ENCODE data around the gene LILRB4. TPM values are rescaled to one million over a fixed set of nuclear protein-coding genes. Genes with fewer than 3 reads are reported as not detected.
"Not testable (repeated sequence)": the region's sequence is repeated elsewhere in the genome, so short reads cannot be mapped to it uniquely, and the experiment has no call there.

LILRB4 gene
- total and polyA plus RNA-seq, 2 experiments from 2014 or later, result not detected

- DNase-seq, result no peak
- Histone ChIP-seq H3K27ac (no peak overlapping the region), H3K36me3 (ENCODE audit: low read depth) (no peaks in the 10 kb centered on the region), H3K9me3 (ENCODE audit: low read depth) (no peaks in the 10 kb centered on the region), H3K9me2 (ENCODE audit: insufficient read depth) (no peaks in the 10 kb centered on the region), H3K4me2 (ENCODE audit: unreplicated experiment) (no peak overlapping the region), H2AFZ (no peak overlapping the region), H3K27me3 (replicated peaks; ENCODE audit: insufficient read depth) (no peaks in the 10 kb centered on the region), H3K4me3 (no peak overlapping the region), H3F3A (ENCODE audit: insufficient read depth) (no peaks in the 10 kb centered on the region), H3K9ac (no peak overlapping the region), H4K20me1 (ENCODE audit: insufficient read depth) (no peaks in the 10 kb centered on the region), H3K4me1 (ENCODE audit: insufficient read depth) (no peaks in the 10 kb centered on the region), H3K79me2 (ENCODE audit: insufficient read depth) (no peaks in the 10 kb centered on the region)
- 53 to 61% methylated on average over 7 of the region's 7 CpGs for WGBS, 2 experiments (ENCODE audit: low coverage in 1 of 2, low lambda C conversion rate in 2 of 2, missing lambda C conversion rate in 2 of 2)
- TF ChIP-seq EZH2 (IDR thresholded peaks at IDR 0.05; ENCODE audit: insufficient read depth, poor library complexity, severe bottlenecking) (no peak), EZH2phosphoT487 (IDR thresholded peaks at IDR 0.05; ENCODE audit: insufficient read depth, low read depth) (no peak)
- in situ Hi-C loops (cut with MboI), result no loop called here
Observed at GRCh38 chr19:54708781-54709180, 46.0 kb downstream of the LILRB4 start.

- 30 to 36% methylated on average over 15 to 18 of the region's 18 CpGs for WGBS, 2 experiments (ENCODE audit: low coverage in 1 of 2, low lambda C conversion rate in 2 of 2, missing lambda C conversion rate in 2 of 2)
Observed at GRCh38 chr19:54709212-54709948, 46.6 kb downstream of the LILRB4 start.

GRCh38 chr19:54709956-54710355, 47.2 kb downstream of the LILRB4 start:
- H2AFZ ChIP-seq; H3K27me3 ChIP-seq (replicated peaks; ENCODE audit: insufficient read depth); H3K4me2 ChIP-seq (ENCODE audit: unreplicated experiment); DNase-seq; H3K9me3 ChIP-seq (ENCODE audit: low read depth); H4K20me1 ChIP-seq (ENCODE audit: insufficient read depth); H3K36me3 ChIP-seq (ENCODE audit: low read depth); H3K4me3 ChIP-seq; H3F3A ChIP-seq (ENCODE audit: insufficient read depth); H3K9me2 ChIP-seq (ENCODE audit: insufficient read depth); H3K9ac ChIP-seq; H3K79me2 ChIP-seq (ENCODE audit: insufficient read depth); in situ Hi-C loops (cut with MboI); H3K27ac ChIP-seq; H3K4me1 ChIP-seq (ENCODE audit: insufficient read depth): not testable (repeated sequence)
- 30 to 42% methylated on average over 10 to 13 of the region's 13 CpGs for WGBS, 2 experiments (ENCODE audit: low coverage in 1 of 2, low lambda C conversion rate in 2 of 2, missing lambda C conversion rate in 2 of 2)

More at GRCh38 chr19:54709212-54709948, 46.6 kb downstream of the LILRB4 start:
- in situ Hi-C loops (cut with MboI), result no loop called here
- Histone ChIP-seq H3K27ac (no peak overlapping the region), H3F3A (ENCODE audit: insufficient read depth) (no peaks in the 10 kb centered on the region), H2AFZ (no peak overlapping the region), H3K4me3 (no peak overlapping the region), H3K9me3 (ENCODE audit: low read depth) (no peaks in the 10 kb centered on the region), H3K36me3 (ENCODE audit: low read depth) (no peaks in the 10 kb centered on the region), H4K20me1 (ENCODE audit: insufficient read depth) (no peaks in the 10 kb centered on the region), H3K4me2 (ENCODE audit: unreplicated experiment) (no peak overlapping the region), H3K27me3 (replicated peaks; ENCODE audit: insufficient read depth) (no peaks in the 10 kb centered on the region), H3K79me2 (ENCODE audit: insufficient read depth) (no peaks in the 10 kb centered on the region), H3K9me2 (ENCODE audit: insufficient read depth) (no peaks in the 10 kb centered on the region), H3K9ac (no peak overlapping the region), H3K4me1 (ENCODE audit: insufficient read depth) (no peaks in the 10 kb centered on the region)
- TF ChIP-seq EZH2 (IDR thresholded peaks at IDR 0.05; ENCODE audit: insufficient read depth, poor library complexity, severe bottlenecking) (no peak), EZH2phosphoT487 (IDR thresholded peaks at IDR 0.05; ENCODE audit: insufficient read depth, low read depth) (no peak)
- DNase-seq, result no peak

Small RNA genes within 50 kb of the gene (microRNA-seq; reads per million reads assigned to microRNA genes)
- gene MIR8061 (ENCODE audit: borderline number of aligned reads), result not detected

Small RNA genes within 50 kb of the gene (small RNA-seq; reads per million reads assigned to genes)
- gene AC245036.3 (ENCODE audit: low read depth, low replicate concordance), result not detected
- gene AC245128.2 (ENCODE audit: low read depth, low replicate concordance), result not detected
- gene MIR8061 (ENCODE audit: low read depth, low replicate concordance), result not detected

Other genes starting within 250 kb of the LILRB4 start
- gene TTYH1, start 247.5 kb upstream of the LILRB4 start, total RNA-seq (2014; rRNA removed; shearing (Covaris generic)), result not detected in 2 replicates
- 0.05 TPM in 2 replicates for gene TTYH1, start 247.5 kb upstream of the LILRB4 start, polyA plus RNA-seq (2016; fragmentation: Nextera tagmentation; extraction: Ambion mirVana)
- gene LENG8, start 213.8 kb upstream of the LILRB4 start, total RNA-seq (2014; rRNA removed; shearing (Covaris generic)), result 29.2 and 33.9 TPM in 2 replicates
- gene LENG8, start 213.8 kb upstream of the LILRB4 start, polyA plus RNA-seq (2016; fragmentation: Nextera tagmentation; extraction: Ambion mirVana), result 34.7 and 45.5 TPM in 2 replicates
- gene LENG9, start 199.2 kb upstream of the LILRB4 start, total RNA-seq (2014; rRNA removed; shearing (Covaris generic)), result 6.6 and 13.5 TPM in 2 replicates
- 0.30 and 0.41 TPM in 2 replicates for gene LENG9, start 199.2 kb upstream of the LILRB4 start, polyA plus RNA-seq (2016; fragmentation: Nextera tagmentation; extraction: Ambion mirVana)
- 39.6 and 51.7 TPM in 2 replicates for gene CDC42EP5, start 189.7 kb upstream of the LILRB4 start, total RNA-seq (2014; rRNA removed; shearing (Covaris generic))
- 4.4 and 5.2 TPM in 2 replicates for gene CDC42EP5, start 189.7 kb upstream of the LILRB4 start, polyA plus RNA-seq (2016; fragmentation: Nextera tagmentation; extraction: Ambion mirVana)
- not detected in 2 replicates for gene LAIR2, start 160.2 kb upstream of the LILRB4 start, total RNA-seq (2014; rRNA removed; shearing (Covaris generic))
- not detected in 2 replicates for gene LAIR2, start 160.2 kb upstream of the LILRB4 start, polyA plus RNA-seq (2016; fragmentation: Nextera tagmentation; extraction: Ambion mirVana)
- not detected in 2 replicates for gene LILRA2, start 89.2 kb upstream of the LILRB4 start, total RNA-seq (2014; rRNA removed; shearing (Covaris generic))
- not detected in 2 replicates for gene LILRA2, start 89.2 kb upstream of the LILRB4 start, polyA plus RNA-seq (2016; fragmentation: Nextera tagmentation; extraction: Ambion mirVana)
- not detected in 2 replicates for gene LILRA1, start 69.4 kb upstream of the LILRB4 start, total RNA-seq (2014; rRNA removed; shearing (Covaris generic))
- not detected in 2 replicates for gene LILRA1, start 69.4 kb upstream of the LILRB4 start, polyA plus RNA-seq (2016; fragmentation: Nextera tagmentation; extraction: Ambion mirVana)
- gene LILRB1, start 32.5 kb upstream of the LILRB4 start, total RNA-seq (2014; rRNA removed; shearing (Covaris generic)), result not detected in 2 replicates
- gene LILRB1, start 32.5 kb upstream of the LILRB4 start, polyA plus RNA-seq (2016; fragmentation: Nextera tagmentation; extraction: Ambion mirVana), result 0.06 TPM in 1 of 2 replicates, not detected in the other
- not detected in 2 replicates for gene KIR3DL3, start 61.5 kb downstream of the LILRB4 start, total RNA-seq (2014; rRNA removed; shearing (Covaris generic))
- gene KIR3DL3, start 61.5 kb downstream of the LILRB4 start, polyA plus RNA-seq (2016; fragmentation: Nextera tagmentation; extraction: Ambion mirVana), result not detected in 2 replicates
- gene KIR2DL3, start 75.5 kb downstream of the LILRB4 start, total RNA-seq (2014; rRNA removed; shearing (Covaris generic)), result not detected in 2 replicates
- gene KIR2DL3, start 75.5 kb downstream of the LILRB4 start, polyA plus RNA-seq (2016; fragmentation: Nextera tagmentation; extraction: Ambion mirVana), result not detected in 2 replicates
- not detected in 2 replicates for gene KIR2DL1, start 106.8 kb downstream of the LILRB4 start, total RNA-seq (2014; rRNA removed; shearing (Covaris generic))
- not detected in 2 replicates for gene KIR2DL1, start 106.8 kb downstream of the LILRB4 start, polyA plus RNA-seq (2016; fragmentation: Nextera tagmentation; extraction: Ambion mirVana)
- not detected in 2 replicates for gene KIR2DL4, start 140.6 kb downstream of the LILRB4 start, total RNA-seq (2014; rRNA removed; shearing (Covaris generic))
- gene KIR2DL4, start 140.6 kb downstream of the LILRB4 start, polyA plus RNA-seq (2016; fragmentation: Nextera tagmentation; extraction: Ambion mirVana), result not detected in 2 replicates
- not detected in 2 replicates for gene KIR3DL1, start 153.5 kb downstream of the LILRB4 start, total RNA-seq (2014; rRNA removed; shearing (Covaris generic))
- gene KIR3DL1, start 153.5 kb downstream of the LILRB4 start, polyA plus RNA-seq (2016; fragmentation: Nextera tagmentation; extraction: Ambion mirVana), result not detected in 2 replicates
- not detected in 2 replicates for gene KIR2DS4, start 169.7 kb downstream of the LILRB4 start, total RNA-seq (2014; rRNA removed; shearing (Covaris generic))
- not detected in 2 replicates for gene KIR2DS4, start 169.7 kb downstream of the LILRB4 start, polyA plus RNA-seq (2016; fragmentation: Nextera tagmentation; extraction: Ambion mirVana)
- gene KIR3DL2, start 187.5 kb downstream of the LILRB4 start, total RNA-seq (2014; rRNA removed; shearing (Covaris generic)), result not detected in 2 replicates
- gene KIR3DL2, start 187.5 kb downstream of the LILRB4 start, polyA plus RNA-seq (2016; fragmentation: Nextera tagmentation; extraction: Ambion mirVana), result not detected in 2 replicates
- not detected in 2 replicates for gene FCAR, start 211.2 kb downstream of the LILRB4 start, total RNA-seq (2014; rRNA removed; shearing (Covaris generic))
- gene FCAR, start 211.2 kb downstream of the LILRB4 start, polyA plus RNA-seq (2016; fragmentation: Nextera tagmentation; extraction: Ambion mirVana), result not detected in 2 replicates
- gene NCR1, start 243.2 kb downstream of the LILRB4 start, total RNA-seq (2014; rRNA removed; shearing (Covaris generic)), result not detected in 2 replicates
- gene NCR1, start 243.2 kb downstream of the LILRB4 start, polyA plus RNA-seq (2016; fragmentation: Nextera tagmentation; extraction: Ambion mirVana), result not detected in 2 replicates